H1 (cell line): ENCODE results near the gene PTCHD1. TPM values are rescaled to one million over a fixed set of nuclear protein-coding genes. Genes with fewer than 3 reads are reported as not detected.

ENCODE experiments used
- CTCF ChIA-PET: fragments of 300-600 bp; sonication (Branson Sonifier 250); formaldehyde crosslinking; loops from one replicate; lab custom pipeline; 2021; ENCODE audit not compliant: partially characterized antibody; lab: Charles Lee
- POLR2A ChIA-PET: fragments of 300-600 bp; sonication (Branson Sonifier 250); formaldehyde crosslinking; loops from one replicate; lab custom pipeline; 2021; ENCODE audit warnings: inconsistent platforms; ENCODE audit not compliant: partially characterized antibody; lab: Charles Lee
- DNase-seq, 2 experiments: peaks; one replicate each; pipeline versions ENCODE4 v3.0.0 to v3.0.0-alpha.2; 2010 to 2022; ENCODE audit warnings: low spot score in 2 of 2, low read depth in 1 of 2, mixed read lengths in 1 of 2
- FAIRE-seq: peaks from 2 replicates; lab custom pipeline; 2011; peaks lifted over from hg19 to GRCh38; lab: Jason Lieb, UNC
- H2AFZ ChIP-seq: 2 replicates; pipeline ENCODE4 v1.8.1; 2012; ENCODE audit warnings: low read length, inconsistent platforms
- H2AK5ac ChIP-seq: 2 replicates; pipeline ENCODE4 v1.6.1; 2013; ENCODE audit warnings: low read depth, low read length
- H2BK120ac ChIP-seq: replicated peaks from 2 replicates; pipeline ENCODE3; 2013; ENCODE audit warnings: low read depth, low read length, inconsistent platforms
- H2BK12ac ChIP-seq: 2 replicates; pipeline ENCODE4 v1.6.1; 2013; ENCODE audit warnings: low read depth, low read length
- H2BK15ac ChIP-seq: 2 replicates; pipeline ENCODE4 v1.6.1; 2013; ENCODE audit warnings: low read length
- H2BK20ac ChIP-seq: 2 replicates; pipeline ENCODE4 v1.6.1; 2013; ENCODE audit warnings: low read length
- H2BK5ac ChIP-seq: 2 replicates; pipeline ENCODE4 v1.6.1; 2013; ENCODE audit warnings: low read depth, low read length
- H3K14ac ChIP-seq: 2 replicates; pipeline ENCODE4 v1.6.1; 2013; ENCODE audit warnings: inconsistent platforms; ENCODE audit not compliant: insufficient read length
- H3K18ac ChIP-seq: 2 replicates; pipeline ENCODE4 v1.6.1; 2013; ENCODE audit warnings: low read length; ENCODE audit errors: extremely low read depth
- H3K23ac ChIP-seq: 2 replicates; pipeline ENCODE4 v1.6.1; 2013; ENCODE audit warnings: inconsistent platforms; ENCODE audit not compliant: insufficient read length
- H3K23me2 ChIP-seq: 2 replicates; pipeline ENCODE4 v1.6.1; 2013; ENCODE audit warnings: low read depth, low read length
- H3K27ac ChIP-seq: 2 replicates; pipeline ENCODE4 v1.6.1; 2011; ENCODE audit warnings: low read depth, low read length, inconsistent platforms
- H3K27me3 ChIP-seq, 4 experiments: replicated peaks in 1 of 4; 1 replicate in 1 of 4; 2 replicates in 3 of 4; pipeline versions ENCODE4 v1.6.1 to v1.8.1; 2011 to 2013; ENCODE audit warnings: low read length in 3 of 4, mild to moderate bottlenecking in 3 of 4, inconsistent platforms in 2 of 4, mixed read lengths in 2 of 4, moderate library complexity in 1 of 4; ENCODE audit not compliant: control insufficient read depth in 3 of 4, insufficient read depth in 3 of 4; ENCODE audit errors: extremely low read depth in 1 of 4
- H3K36me3 ChIP-seq, 4 experiments: 2 replicates each; pipeline versions ENCODE4 v1.6.1 to v1.8.1; 2011 to 2013; ENCODE audit warnings: mild to moderate bottlenecking in 4 of 4, low read length in 3 of 4, moderate library complexity in 2 of 4, control low read depth in 1 of 4, inconsistent platforms in 1 of 4; ENCODE audit not compliant: insufficient read depth in 4 of 4, control insufficient read depth in 2 of 4
- H3K4ac ChIP-seq: replicated peaks from 2 replicates; pipeline ENCODE3; 2013; ENCODE audit warnings: low read length, low read depth, mixed read lengths, inconsistent platforms; ENCODE audit not compliant: insufficient read length
- H3K4me1 ChIP-seq, 4 experiments: replicated peaks in 1 of 4; 1 replicate in 1 of 4; 2 replicates in 3 of 4; pipeline versions ENCODE4 v1.6.1 to v1.8.1; 2011 to 2013; ENCODE audit warnings: low read length in 3 of 4, inconsistent platforms in 2 of 4, mixed read lengths in 1 of 4; ENCODE audit not compliant: insufficient read depth in 4 of 4, control insufficient read depth in 3 of 4
- H3K4me2 ChIP-seq, 2 experiments: 2 replicates each; pipeline versions ENCODE4 v1.6.1 to v1.8.1; 2011 to 2013; ENCODE audit warnings: low read depth in 2 of 2, low read length in 2 of 2, control low read depth in 1 of 2, inconsistent platforms in 1 of 2, mild to moderate bottlenecking in 1 of 2; ENCODE audit not compliant: insufficient read depth in 1 of 2
- H3K4me3 ChIP-seq, 4 experiments: fragments of 200-600, 300-600 bp in 1 of 4; sonication (generic), shearing (Covaris generic), sonication (Bioruptor Twin) in 1 of 4; 2 replicates each; pipeline versions ENCODE4 v1.5.1 to v1.8.1; 2011 to 2016; ENCODE audit warnings: low read length in 4 of 4, low read depth in 3 of 4, control low read depth in 2 of 4, inconsistent platforms in 2 of 4, mild to moderate bottlenecking in 2 of 4, mixed read lengths in 1 of 4, moderate library complexity in 1 of 4; ENCODE audit not compliant: insufficient read depth in 2 of 4; ENCODE audit errors: extremely low read depth in 1 of 4
- H3K56ac ChIP-seq: replicated peaks from 2 replicates; pipeline ENCODE3; 2013; ENCODE audit warnings: low read depth, mild to moderate bottlenecking, mixed read lengths, low read length, inconsistent platforms; ENCODE audit not compliant: insufficient read length
- H3K79me1 ChIP-seq: 2 replicates; pipeline ENCODE4 v1.6.1; 2013; ENCODE audit warnings: low read depth, low read length, control low read depth
- H3K79me2 ChIP-seq, 2 experiments: 2 replicates each; pipeline versions ENCODE4 v1.6.1 to v1.8.1; 2012 to 2013; ENCODE audit warnings: low read length in 2 of 2, mild to moderate bottlenecking in 2 of 2, inconsistent platforms in 1 of 2; ENCODE audit not compliant: insufficient read depth in 2 of 2, control insufficient read depth in 1 of 2
- H3K9ac ChIP-seq, 4 experiments: replicated peaks in 1 of 4; 1 replicate in 1 of 4; 2 replicates in 3 of 4; pipeline versions ENCODE4 v1.6.1 to v1.8.1; 2011 to 2013; ENCODE audit warnings: low read depth in 3 of 4, low read length in 3 of 4, control low read depth in 2 of 4, mild to moderate bottlenecking in 2 of 4, moderate library complexity in 2 of 4, inconsistent platforms in 1 of 4; ENCODE audit errors: extremely low read depth in 1 of 4
- H3K9me3 ChIP-seq, 2 experiments: 2 replicates each; pipeline versions ENCODE4 v1.6.1 to v1.8.1; 2012 to 2013; ENCODE audit warnings: mild to moderate bottlenecking in 2 of 2, moderate library complexity in 2 of 2, control low read depth in 1 of 2, inconsistent platforms in 1 of 2, low read depth in 1 of 2, low read length in 1 of 2, mixed read lengths in 1 of 2; ENCODE audit not compliant: insufficient read depth in 2 of 2
- H4K20me1 ChIP-seq, 2 experiments: replicated peaks in 1 of 2; 2 replicates each; pipeline versions ENCODE3 to v1.8.1; 2011 to 2013; ENCODE audit warnings: inconsistent platforms in 2 of 2, low read length in 2 of 2, mild to moderate bottlenecking in 1 of 2; ENCODE audit not compliant: insufficient read depth in 2 of 2, control insufficient read depth in 1 of 2
- H4K5ac ChIP-seq: 2 replicates; pipeline ENCODE4 v1.6.1; 2013; ENCODE audit warnings: low read length, low read depth, mixed read lengths, inconsistent platforms; ENCODE audit not compliant: insufficient read length
- H4K8ac ChIP-seq: 2 replicates; pipeline ENCODE4 v1.8.0; 2013; ENCODE audit warnings: mild to moderate bottlenecking, moderate library complexity, low read length, inconsistent platforms; ENCODE audit not compliant: insufficient read depth; ENCODE audit errors: extremely low read depth
- H4K91ac ChIP-seq: replicated peaks from 2 replicates; pipeline ENCODE3; 2013; ENCODE audit warnings: low read length, mixed read lengths, inconsistent platforms; ENCODE audit not compliant: insufficient read length
- CBX8 ChIP-seq: fragments of 300-800, 300-1000 bp; sonication (generic); IDR thresholded peaks from 2 replicates; pipeline ENCODE4 v1.7.1; 2016; ENCODE audit warnings: low read depth, low read length, borderline replicate concordance
- CHD1 ChIP-seq: IDR thresholded peaks from 2 replicates; pipeline ENCODE4 v1.6.1; 2012; ENCODE audit warnings: low read depth, low read length, improper control_type of control experiment
- EP300 ChIP-seq, 2 experiments: IDR thresholded peaks; 1 replicate in 1 of 2; 2 replicates in 1 of 2; pipeline ENCODE4 v1.6.1; 2011 to 2012; ENCODE audit warnings: low read depth in 2 of 2, low read length in 2 of 2, mild to moderate bottlenecking in 2 of 2, borderline replicate concordance in 1 of 2, inconsistent platforms in 1 of 2, moderate library complexity in 1 of 2
- GABPA ChIP-seq: IDR thresholded peaks from 2 replicates; pipeline ENCODE4 v1.6.1; 2011; ENCODE audit warnings: mild to moderate bottlenecking, low read length, moderate library complexity, borderline replicate concordance; ENCODE audit not compliant: insufficient read depth
- KDM5A ChIP-seq: fragments of 200-600 bp; IDR thresholded peaks from 2 replicates; pipeline ENCODE4 v1.7.1; 2012; ENCODE audit warnings: mild to moderate bottlenecking, low read length, inconsistent platforms, mixed read lengths
- NRF1 ChIP-seq: IDR thresholded peaks from 2 replicates; pipeline ENCODE4 v1.6.1; 2011; ENCODE audit warnings: mild to moderate bottlenecking, low read depth, low read length, improper control_type of control experiment
- PHF8 ChIP-seq: fragments of 200-600 bp; sonication (generic); conservative IDR thresholded peaks from 2 replicates; pipeline ENCODE4 v1.7.1; 2012; ENCODE audit warnings: low read depth, mild to moderate bottlenecking, inconsistent platforms, low read length, moderate library complexity
- RBBP5 ChIP-seq: IDR thresholded peaks from 2 replicates; pipeline ENCODE4 v1.7.1; 2012; ENCODE audit warnings: low read depth, mild to moderate bottlenecking, inconsistent platforms, low read length, moderate library complexity, borderline replicate concordance
- RNF2 ChIP-seq: fragments of 200-900, 300-1000 bp; sonication (generic); IDR thresholded peaks from 2 replicates; pipeline ENCODE4 v1.7.1; 2016; ENCODE audit warnings: borderline replicate concordance, low read depth, mild to moderate bottlenecking, antibody characterized with exemption, low read length; ENCODE audit not compliant: poor library complexity, severe bottlenecking; ENCODE audit errors: missing control alignments
- SAP30 ChIP-seq: fragments of 300-600 bp; sonication (generic); IDR thresholded peaks from 2 replicates; pipeline ENCODE4 v1.7.1; 2012; ENCODE audit warnings: low read length, moderate library complexity, mild to moderate bottlenecking, inconsistent platforms; ENCODE audit not compliant: insufficient read depth, insufficient replicate concordance
- SIX5 ChIP-seq: IDR thresholded peaks from 2 replicates; pipeline ENCODE4 v1.6.1; 2011; ENCODE audit warnings: mild to moderate bottlenecking, low read depth, low read length
- TAF1 ChIP-seq: IDR thresholded peaks from 2 replicates; pipeline ENCODE4 v1.6.1; 2011; ENCODE audit warnings: mild to moderate bottlenecking, low read depth, low read length
- TAF7 ChIP-seq: optimal IDR thresholded peaks from 2 replicates; pipeline ENCODE3; 2011; ENCODE audit warnings: low read depth, mild to moderate bottlenecking, inconsistent platforms, low read length, moderate library complexity, borderline replicate concordance
- WGBS, 2 experiments: shearing (Covaris generic) in 1 of 2; methylation state at CpG; one replicate each; pipeline versions ENCODE4 v1.1.6 to v1.1.7; 2013 to 2015; ENCODE audit warnings: low lambda C conversion rate in 2 of 2, mixed read lengths in 2 of 2, inconsistent platforms in 1 of 2, low coverage in 1 of 2, missing lambda C conversion rate in 1 of 2; ENCODE audit not compliant: insufficient replicate concordance in 2 of 2, insufficient coverage in 1 of 2, insufficient read length in 1 of 2; ENCODE audit errors: extremely low coverage in 1 of 2, missing lambda C conversion rate in 1 of 2; 5-methylcytosine and 5-hydroxymethylcytosine counted together
- polyA plus RNA-seq, 7 experiments: library from polyadenylated mRNA; depleted of rRNA in 3 of 7; stranded (reverse) in 5 of 7; unstranded in 2 of 7; fragments of >200 nt in 5 of 7; fragments of 200-250 nt in 2 of 7; gene quantifications; 1 replicate in 5 of 7; 2 replicates in 1 of 7; 4 replicates in 1 of 7; pipeline versions ENCODE4 v1.2.1 to v1.2.3, GENCODE V29; 2011 to 2013; ENCODE audit warnings: missing spikeins in 2 of 7, mixed read lengths in 2 of 7
- total RNA-seq: library from RNA; stranded (reverse); fragmentation: NEBNext Ultra II Directional; extraction: Animal tissue kit (Norgen Biotek cat#: 25700); gene quantifications from 2 replicates; pipeline ENCODE4 v1.2.1, GENCODE V29; 2021

The PTCHD1 gene
- total and polyA plus RNA-seq, 2 of the 8 experiments (the other 6 are each of a cell fraction or from before 2014, with no cell fraction given), result 0.53 to 2.4 TPM

- no peaks in the 10 kb centered on the region for H4K20me1 ChIP-seq
- H2AFZ ChIP-seq, result no peak overlapping the region
- H2AK5ac ChIP-seq, result no peak overlapping the region
- H2BK5ac ChIP-seq, result no peak overlapping the region
- H3K23me2 ChIP-seq, result no peaks in the 10 kb centered on the region
- no peak overlapping the region for H3K18ac ChIP-seq
- no peak overlapping the region for H3K27ac ChIP-seq
- no peak overlapping the region for H3K23ac ChIP-seq
- H4K8ac ChIP-seq, result no peak overlapping the region
- H3K79me1 ChIP-seq, result no peaks in the 10 kb centered on the region
- H2BK12ac ChIP-seq, result no peak overlapping the region
- CTCF ChIA-PET, result no interaction called here
- no peak overlapping the region for H3K4ac ChIP-seq
- H2BK20ac ChIP-seq, result no peak overlapping the region
- DNase-seq (no peak), FAIRE-seq (no peak)
- H2BK120ac ChIP-seq, result no peak overlapping the region
- no peak overlapping the region for H4K5ac ChIP-seq
- no peak overlapping the region for H3K4me2 ChIP-seq
- WGBS, 2 experiments, result 90% methylated on average over 3 of the region's 4 CpGs; no CpG with 5 or more reads in 1 of the 2 experiments
- POLR2A ChIA-PET, result interaction anchor here (0.9 kb wide), 1 partner anchor 19 kb away, joined by 4 read pairs; no protein-coding TSS in a partner anchor
- H3K4me3 ChIP-seq, result no peak overlapping the region
- H3K4me1 ChIP-seq, result no peaks in the 10 kb centered on the region; a peak in 1 of 7 replicates
- no peak overlapping the region for H2BK15ac ChIP-seq
- no peaks in the 10 kb centered on the region for H3K79me2 ChIP-seq
- H3K27me3 ChIP-seq, result no peaks in the 10 kb centered on the region
- H3K9ac ChIP-seq, result no peak overlapping the region
- H4K91ac ChIP-seq, result no peak overlapping the region
- no peaks in the 10 kb centered on the region for H3K36me3 ChIP-seq
- no peaks in the 10 kb centered on the region for H3K9me3 ChIP-seq
- H3K56ac ChIP-seq, result no peak overlapping the region
- H3K14ac ChIP-seq, result no peak overlapping the region
- TF ChIP-seq RBBP5 (no peak), EP300 (IDR thresholded peaks at IDR 0.05; ENCODE audit: borderline replicate concordance in 1 of 2, low read depth in 2 of 2, low read length in 2 of 2) (no peak), KDM5A (no peak), RNF2 (no peak), TAF7 (no peak), PHF8 (no peak), SAP30 (no peak), SIX5 (no peak), TAF1 (no peak), NRF1 (no peak), GABPA (no peak), CBX8 (no peak), CHD1 (no peak)
Observed at GRCh38 chrX:23374291-23374690, 39.6 kb downstream of the PTCHD1 start.
